ENCODE data around the gene ZNF527. TPM values are rescaled to one million over a fixed set of nuclear protein-coding genes. Genes with fewer than 3 reads are reported as not detected.

The ZNF527 gene
- total RNA-seq, 1 donor from 2014 or later, result 7.9 TPM

GRCh38 chr19:37342753-37343152, 28.1 kb upstream of the ZNF527 start:
- peaks cover 28% of the 10 kb centered on the region for H3K36me3 Mint-ChIP-seq (ENCODE audit: insufficient read depth)
- TF ChIP-seq CTCF (IDR thresholded peaks at IDR 0.05; ENCODE audit: unreplicated experiment), result no peak
- no peaks in the 10 kb centered on the region for H3K9me3 Mint-ChIP-seq (ENCODE audit: low read depth)

GRCh38 chr19:37346091-37346490, 24.8 kb upstream of the ZNF527 start:
- Mint-ChIP-seq H3K27ac (peak overlapping the region; percentile 85), H3K4me3 (ENCODE audit: low read depth) (no peak overlapping the region), H3K27me3 (no peaks in the 10 kb centered on the region), H3K4me1 (ENCODE audit: low read depth) (no peaks in the 10 kb centered on the region), H3K9me3 (ENCODE audit: low read depth) (no peaks in the 10 kb centered on the region), H3K36me3 (ENCODE audit: insufficient read depth) (peaks cover 30% of the 10 kb centered on the region)
- DNase-seq (ENCODE audit: low spot score, unreplicated experiment), result no peak
- no peak for TF ChIP-seq CTCF (IDR thresholded peaks at IDR 0.05; ENCODE audit: unreplicated experiment)

More at GRCh38 chr19:37342753-37343152, 28.1 kb upstream of the ZNF527 start:
- H3K27me3 Mint-ChIP-seq, result no peaks in the 10 kb centered on the region
- H3K27ac Mint-ChIP-seq, result no peak overlapping the region
- peaks cover 7% of the 10 kb centered on the region for H3K4me1 Mint-ChIP-seq (ENCODE audit: low read depth)
- no peak overlapping the region for H3K4me3 Mint-ChIP-seq (ENCODE audit: low read depth)
- DNase-seq (ENCODE audit: low spot score, unreplicated experiment), result no peak

- peaks cover 34% of the 10 kb centered on the region for H3K36me3 Mint-ChIP-seq (ENCODE audit: insufficient read depth)
- TF ChIP-seq CTCF (IDR thresholded peaks at IDR 0.05; ENCODE audit: unreplicated experiment), result no peak
- H3K27me3 Mint-ChIP-seq, result no peaks in the 10 kb centered on the region
- DNase-seq (ENCODE audit: low spot score, unreplicated experiment), result no peak
- no peaks in the 10 kb centered on the region for H3K9me3 Mint-ChIP-seq (ENCODE audit: low read depth)
- no peak overlapping the region for H3K27ac Mint-ChIP-seq
- H3K4me1 Mint-ChIP-seq (ENCODE audit: low read depth), result no peaks in the 10 kb centered on the region
- no peak overlapping the region for H3K4me3 Mint-ChIP-seq (ENCODE audit: low read depth)
Observed at GRCh38 chr19:37348060-37348459, 22.8 kb upstream of the ZNF527 start.

- Mint-ChIP-seq H3K4me1 (ENCODE audit: low read depth) (no peaks in the 10 kb centered on the region), H3K36me3 (ENCODE audit: insufficient read depth) (peaks cover 47% of the 10 kb centered on the region), H3K27ac (no peak overlapping the region), H3K27me3 (no peaks in the 10 kb centered on the region), H3K4me3 (ENCODE audit: low read depth) (no peak overlapping the region), H3K9me3 (ENCODE audit: low read depth) (peaks cover 15% of the 10 kb centered on the region)
- no peak for DNase-seq (ENCODE audit: low spot score, unreplicated experiment)
- no peak for TF ChIP-seq CTCF (IDR thresholded peaks at IDR 0.05; ENCODE audit: unreplicated experiment)
Observed at GRCh38 chr19:37353968-37354367, 16.9 kb upstream of the ZNF527 start.

- peaks cover 15% of the 10 kb centered on the region for H3K9me3 Mint-ChIP-seq (ENCODE audit: low read depth)
- no peaks in the 10 kb centered on the region for H3K4me1 Mint-ChIP-seq (ENCODE audit: low read depth)
- H3K27ac Mint-ChIP-seq, result no peak overlapping the region
- no peaks in the 10 kb centered on the region for H3K27me3 Mint-ChIP-seq
- H3K36me3 Mint-ChIP-seq (ENCODE audit: insufficient read depth), result peaks cover 52% of the 10 kb centered on the region
- no peak for TF ChIP-seq CTCF (IDR thresholded peaks at IDR 0.05; ENCODE audit: unreplicated experiment)
- no peak for DNase-seq (ENCODE audit: low spot score, unreplicated experiment)
- H3K4me3 Mint-ChIP-seq (ENCODE audit: low read depth), result no peak overlapping the region
Observed at GRCh38 chr19:37355901-37356300, 15.0 kb upstream of the ZNF527 start.
